ENCODE results near the gene MEF2C.
"Not testable (repeated sequence)": the region's sequence is repeated elsewhere in the genome, so short reads cannot be mapped to it uniquely, and the experiment has no call there.

Gene MEF2C

DNA sequence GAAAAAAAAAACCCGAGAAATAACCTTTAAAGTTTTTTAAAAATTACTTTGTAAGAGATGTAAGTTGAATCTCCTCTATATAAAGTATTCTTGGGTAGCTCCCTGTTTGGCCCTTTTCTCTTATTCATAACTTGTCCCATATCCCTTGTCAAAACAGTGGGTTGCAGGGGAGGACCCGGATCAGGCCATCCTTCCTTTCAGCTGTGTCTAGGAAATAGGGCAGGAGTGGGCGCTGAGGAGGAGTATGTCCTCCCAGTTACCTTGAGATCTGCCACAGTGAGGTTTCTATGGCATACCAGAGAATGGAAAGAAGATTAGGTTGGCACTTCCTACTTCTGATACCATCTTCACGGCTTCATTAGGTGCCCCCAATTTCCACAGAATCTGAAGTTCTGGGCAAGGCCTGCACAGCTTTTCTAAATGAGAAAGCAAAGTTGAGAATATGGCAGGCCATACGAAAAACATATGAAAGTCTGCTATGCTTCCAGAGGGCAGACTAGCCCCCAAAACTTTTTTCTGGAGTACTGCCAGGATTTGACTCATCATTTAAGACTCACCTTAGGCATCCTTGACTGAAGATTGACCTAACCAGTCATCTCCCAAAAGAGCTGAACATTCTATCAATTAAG, 20.3 kb downstream of the MEF2C start:
- no peak overlapping the region for H3K4me3 Mint-ChIP-seq
- H3K27ac Mint-ChIP-seq = no peak overlapping the region
- H3K9me3 Mint-ChIP-seq = no peaks in the 10 kb centered on the region
- no peaks in the 10 kb centered on the region for H3K36me3 Mint-ChIP-seq (ENCODE audit: low read depth)
- no peaks in the 10 kb centered on the region for H3K27me3 Mint-ChIP-seq (ENCODE audit: low read depth)
- H3K4me1 Mint-ChIP-seq (ENCODE audit: low read depth) = no peaks in the 10 kb centered on the region

- H3K27me3 Mint-ChIP-seq (ENCODE audit: low read depth) = no peaks in the 10 kb centered on the region
- H3K9me3 Mint-ChIP-seq = no peaks in the 10 kb centered on the region
- no peaks in the 10 kb centered on the region for H3K36me3 Mint-ChIP-seq (ENCODE audit: low read depth)
- H3K27ac Mint-ChIP-seq = no peak overlapping the region
- no peak overlapping the region for H3K4me3 Mint-ChIP-seq
- no peaks in the 10 kb centered on the region for H3K4me1 Mint-ChIP-seq (ENCODE audit: low read depth)
These were observed 21.8 kb downstream of the MEF2C start for GRCh38 chr5:88861231-88861630.

DNA sequence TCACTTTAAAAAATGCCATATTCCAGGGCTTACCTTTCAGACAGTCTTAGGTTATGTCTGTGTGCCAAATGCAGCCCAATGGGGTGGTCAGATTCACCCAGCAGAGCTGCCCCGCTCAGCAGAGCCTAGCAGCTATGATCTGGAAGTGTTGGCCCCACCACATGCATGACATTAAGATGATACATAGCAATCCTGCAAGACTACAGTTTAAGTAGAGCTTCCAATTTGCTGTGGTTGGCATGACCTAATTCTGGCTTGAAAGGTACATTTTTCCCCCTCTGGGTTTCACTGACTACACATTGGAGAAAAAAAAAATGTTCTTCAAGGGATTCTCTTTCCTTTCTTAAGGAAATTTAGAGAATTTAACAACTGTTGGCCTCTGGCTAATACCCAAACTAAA, 22.5 kb downstream of the MEF2C start:
- Mint-ChIP-seq H3K4me1 (ENCODE audit: low read depth) (no peaks in the 10 kb centered on the region), H3K4me3 (no peak overlapping the region), H3K36me3 (ENCODE audit: low read depth) (no peaks in the 10 kb centered on the region), H3K9me3 (no peaks in the 10 kb centered on the region), H3K27me3 (ENCODE audit: low read depth) (no peaks in the 10 kb centered on the region), H3K27ac (no peak overlapping the region)

DNA sequence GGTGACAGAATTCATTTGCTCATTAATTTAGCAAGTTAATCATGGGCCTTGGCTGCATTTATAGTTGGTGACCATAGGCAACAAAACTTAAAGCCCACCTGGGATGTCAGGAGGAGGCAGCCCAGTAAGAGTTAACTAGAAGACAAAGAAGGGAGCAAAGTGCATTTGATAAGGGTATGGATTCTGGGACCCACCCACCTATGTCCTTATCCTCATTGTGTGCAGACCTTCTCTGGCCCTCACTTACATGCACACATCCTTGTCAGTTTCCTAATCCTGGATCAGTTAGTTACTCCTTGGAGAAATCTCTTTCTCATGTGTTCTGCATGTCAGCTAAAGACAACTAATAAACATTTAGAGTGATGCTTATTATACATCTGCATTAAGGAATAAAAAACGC, 24.6 kb downstream of the MEF2C start:
- no peaks in the 10 kb centered on the region for H3K27me3 Mint-ChIP-seq (ENCODE audit: low read depth)
- H3K9me3 Mint-ChIP-seq = no peaks in the 10 kb centered on the region
- no peaks in the 10 kb centered on the region for H3K36me3 Mint-ChIP-seq (ENCODE audit: low read depth)
- no peak overlapping the region for H3K27ac Mint-ChIP-seq
- no peaks in the 10 kb centered on the region for H3K4me1 Mint-ChIP-seq (ENCODE audit: low read depth)
- no peak overlapping the region for H3K4me3 Mint-ChIP-seq

DNA sequence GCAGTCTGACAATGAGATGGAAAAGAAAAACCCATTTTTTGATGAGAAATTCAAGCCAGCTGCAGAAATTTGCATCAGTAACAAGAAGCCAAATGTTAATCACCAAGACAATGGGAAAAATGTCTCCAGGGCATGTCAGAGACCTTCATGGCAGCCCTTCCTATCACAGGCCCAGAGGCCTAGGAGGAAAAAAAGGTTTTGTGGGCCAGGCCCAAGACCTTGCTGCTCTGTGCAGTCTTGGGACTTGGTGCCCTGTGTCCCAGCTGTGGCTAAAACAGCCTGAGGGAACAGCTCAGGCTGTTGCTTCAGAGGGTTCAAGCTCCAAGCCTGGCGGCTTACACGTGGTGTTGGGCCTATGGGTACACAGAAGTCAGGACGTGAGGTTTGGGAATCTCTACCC, 26.6 kb downstream of the MEF2C start:
- H3K27me3 Mint-ChIP-seq (ENCODE audit: low read depth); H3K36me3 Mint-ChIP-seq (ENCODE audit: low read depth); H3K27ac Mint-ChIP-seq; H3K4me1 Mint-ChIP-seq (ENCODE audit: low read depth); H3K4me3 Mint-ChIP-seq; H3K9me3 Mint-ChIP-seq: not testable (repeated sequence)

GRCh38 chr5:88854769-88855168, 28.2 kb downstream of the MEF2C start:
- Mint-ChIP-seq H3K27ac (no peak overlapping the region), H3K4me1 (ENCODE audit: low read depth) (no peaks in the 10 kb centered on the region), H3K27me3 (ENCODE audit: low read depth) (peaks cover 3% of the 10 kb centered on the region), H3K36me3 (ENCODE audit: low read depth) (no peaks in the 10 kb centered on the region), H3K4me3 (no peak overlapping the region), H3K9me3 (no peaks in the 10 kb centered on the region)

GRCh38 chr5:88847420-88847819, 35.6 kb downstream of the MEF2C start:
- Mint-ChIP-seq H3K4me3 (no peak overlapping the region), H3K4me1 (ENCODE audit: low read depth) (no peaks in the 10 kb centered on the region), H3K9me3 (no peaks in the 10 kb centered on the region), H3K36me3 (ENCODE audit: low read depth) (no peaks in the 10 kb centered on the region), H3K27ac (no peak overlapping the region), H3K27me3 (ENCODE audit: low read depth) (peaks cover 10% of the 10 kb centered on the region)

GRCh38 chr5:88846434-88846833, 36.5 kb downstream of the MEF2C start:
- Mint-ChIP-seq H3K27ac (no peak overlapping the region), H3K36me3 (ENCODE audit: low read depth) (no peaks in the 10 kb centered on the region), H3K9me3 (no peaks in the 10 kb centered on the region), H3K4me3 (no peak overlapping the region), H3K4me1 (ENCODE audit: low read depth) (no peaks in the 10 kb centered on the region), H3K27me3 (ENCODE audit: low read depth) (peaks cover 10% of the 10 kb centered on the region)

DNA sequence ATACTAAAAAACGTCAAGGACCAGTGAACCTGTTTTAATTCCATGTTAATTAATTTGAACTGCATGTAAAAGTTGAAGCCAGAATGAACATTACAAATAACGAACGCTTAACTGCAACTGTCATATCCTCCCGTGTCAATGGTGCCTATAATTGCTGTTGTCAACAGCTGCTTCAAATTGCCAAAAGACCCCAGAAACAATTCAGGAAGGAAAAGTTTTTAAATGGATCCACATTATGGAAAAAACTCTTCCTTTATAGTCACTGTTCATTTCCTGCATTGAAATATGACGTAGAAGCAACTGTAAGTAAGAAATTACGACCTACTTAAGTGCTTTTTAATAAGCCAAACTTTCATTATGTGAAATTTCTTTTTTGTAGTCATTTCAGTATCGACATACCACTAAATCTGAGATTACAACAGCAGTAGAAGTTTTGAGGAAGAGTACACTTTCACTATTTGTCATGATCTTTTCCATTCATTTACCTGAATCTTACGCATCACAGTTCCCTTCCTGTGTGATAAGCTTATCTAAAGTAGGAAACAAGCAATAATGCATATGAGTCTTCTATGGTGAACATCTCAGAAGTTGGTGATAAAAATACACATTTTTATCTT, 37.8 kb downstream of the MEF2C start:
- H3K27me3 Mint-ChIP-seq (ENCODE audit: low read depth) = peaks cover 10% of the 10 kb centered on the region
- H3K4me3 Mint-ChIP-seq = no peak overlapping the region
- H3K36me3 Mint-ChIP-seq (ENCODE audit: low read depth) = no peaks in the 10 kb centered on the region
- H3K27ac Mint-ChIP-seq = no peak overlapping the region
- H3K9me3 Mint-ChIP-seq = no peaks in the 10 kb centered on the region
- H3K4me1 Mint-ChIP-seq (ENCODE audit: low read depth) = no peaks in the 10 kb centered on the region

- Mint-ChIP-seq H3K27ac (no peak overlapping the region), H3K4me1 (ENCODE audit: low read depth) (no peaks in the 10 kb centered on the region), H3K27me3 (ENCODE audit: low read depth) (peaks cover 8% of the 10 kb centered on the region), H3K4me3 (no peak overlapping the region), H3K36me3 (ENCODE audit: low read depth) (no peaks in the 10 kb centered on the region), H3K9me3 (no peaks in the 10 kb centered on the region)
These were observed 40.2 kb downstream of the MEF2C start for GRCh38 chr5:88842784-88843183.

DNA sequence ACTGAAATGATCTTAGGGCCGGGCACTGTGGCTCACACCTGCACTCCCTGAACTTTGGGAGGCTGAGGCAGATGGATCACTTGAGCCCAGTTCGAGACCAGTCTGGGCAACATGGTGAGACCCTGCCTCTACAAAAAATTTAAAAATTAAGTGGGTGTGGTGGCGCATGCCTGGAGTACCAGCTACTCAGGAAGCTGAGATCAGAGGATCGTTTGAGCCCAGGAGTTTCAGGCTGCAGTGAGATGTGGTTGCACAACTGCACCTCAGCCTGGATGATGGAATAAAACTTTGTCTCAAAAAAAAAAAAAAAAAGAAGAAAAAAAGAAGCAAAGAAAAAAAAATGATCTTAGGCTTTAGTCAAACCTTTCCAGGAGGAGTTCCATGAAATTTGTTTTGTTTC, 41.8 kb downstream of the MEF2C start:
- H3K27me3 Mint-ChIP-seq (ENCODE audit: low read depth) = peaks cover 2% of the 10 kb centered on the region
- no peak overlapping the region for H3K27ac Mint-ChIP-seq
- H3K4me1 Mint-ChIP-seq (ENCODE audit: low read depth) = no peaks in the 10 kb centered on the region
- H3K36me3 Mint-ChIP-seq (ENCODE audit: low read depth) = no peaks in the 10 kb centered on the region
- H3K9me3 Mint-ChIP-seq = no peaks in the 10 kb centered on the region
- no peak overlapping the region for H3K4me3 Mint-ChIP-seq

DNA sequence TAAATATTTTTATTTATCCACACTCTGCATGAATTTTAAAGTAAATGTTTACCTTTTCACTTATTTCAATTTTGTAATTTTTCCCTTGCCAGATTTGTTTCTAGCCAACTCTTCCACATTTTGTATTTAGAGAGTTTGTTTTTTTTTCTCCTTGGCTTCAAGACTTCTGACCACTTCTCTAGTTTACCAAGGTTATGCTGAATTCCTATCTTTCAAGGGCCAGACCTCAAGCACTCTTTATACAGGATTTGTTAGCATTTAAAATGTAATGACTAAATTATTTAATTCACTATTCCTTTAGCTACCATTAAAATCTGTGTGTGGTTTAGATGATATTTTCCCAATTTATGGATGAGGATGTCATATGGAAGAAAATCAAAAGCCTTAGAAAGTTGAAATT, 42.5 kb downstream of the MEF2C start:
- H3K4me3 Mint-ChIP-seq = no peak overlapping the region
- no peaks in the 10 kb centered on the region for H3K27me3 Mint-ChIP-seq (ENCODE audit: low read depth)
- no peaks in the 10 kb centered on the region for H3K36me3 Mint-ChIP-seq (ENCODE audit: low read depth)
- H3K27ac Mint-ChIP-seq = no peak overlapping the region
- no peaks in the 10 kb centered on the region for H3K4me1 Mint-ChIP-seq (ENCODE audit: low read depth)
- no peaks in the 10 kb centered on the region for H3K9me3 Mint-ChIP-seq

DNA sequence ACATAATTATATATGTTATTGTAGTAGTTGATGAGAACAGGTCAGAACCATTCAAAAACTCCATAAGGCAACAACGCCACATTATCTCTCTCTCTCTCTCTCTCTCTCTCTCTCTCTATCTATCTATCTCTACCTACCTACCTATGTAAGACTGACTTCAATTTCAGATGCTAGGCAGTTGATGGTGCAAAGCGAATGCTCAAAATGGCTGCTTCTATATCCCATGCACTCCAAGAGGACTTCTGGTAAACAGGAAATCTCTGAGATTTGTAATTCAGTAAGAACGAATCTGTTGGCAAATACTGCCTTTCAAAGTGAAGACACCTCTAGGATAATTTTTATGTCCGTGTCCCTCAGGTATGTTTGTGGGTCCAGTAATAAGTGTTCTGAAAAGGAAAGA, 43.7 kb downstream of the MEF2C start:
- H3K27me3 Mint-ChIP-seq (ENCODE audit: low read depth) = no peaks in the 10 kb centered on the region
- H3K4me1 Mint-ChIP-seq (ENCODE audit: low read depth) = no peaks in the 10 kb centered on the region
- no peak overlapping the region for H3K27ac Mint-ChIP-seq
- H3K9me3 Mint-ChIP-seq = no peaks in the 10 kb centered on the region
- no peaks in the 10 kb centered on the region for H3K36me3 Mint-ChIP-seq (ENCODE audit: low read depth)
- H3K4me3 Mint-ChIP-seq = no peak overlapping the region

DNA sequence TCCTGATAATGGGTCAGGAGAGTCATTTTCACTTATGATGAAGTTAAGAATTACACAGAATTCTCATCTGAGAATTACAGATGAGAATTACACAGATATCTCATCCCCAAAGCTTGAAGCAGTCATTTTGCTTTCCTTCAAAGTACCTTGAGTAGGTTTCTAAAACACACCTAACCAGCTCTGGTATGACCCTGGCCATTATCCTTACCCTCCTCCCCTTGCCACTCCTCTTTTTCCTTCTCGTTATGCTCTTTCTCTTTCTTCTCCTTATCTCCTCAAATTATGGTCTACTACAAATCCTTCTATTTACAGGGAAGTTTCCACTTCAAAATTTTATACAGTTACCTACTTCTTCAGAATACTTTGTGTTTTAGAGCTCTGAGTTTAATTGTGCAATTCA, 44.5 kb downstream of the MEF2C start:
- Mint-ChIP-seq H3K36me3 (ENCODE audit: low read depth) (no peaks in the 10 kb centered on the region), H3K4me1 (ENCODE audit: low read depth) (no peaks in the 10 kb centered on the region), H3K9me3 (no peaks in the 10 kb centered on the region), H3K27ac (no peak overlapping the region), H3K27me3 (ENCODE audit: low read depth) (no peaks in the 10 kb centered on the region), H3K4me3 (no peak overlapping the region)

- Mint-ChIP-seq H3K4me1 (ENCODE audit: low read depth) (peaks cover 1% of the 10 kb centered on the region), H3K27me3 (ENCODE audit: low read depth) (no peaks in the 10 kb centered on the region), H3K9me3 (no peaks in the 10 kb centered on the region), H3K27ac (no peak overlapping the region), H3K36me3 (ENCODE audit: low read depth) (no peaks in the 10 kb centered on the region), H3K4me3 (no peak overlapping the region)
These were observed 45.2 kb downstream of the MEF2C start for GRCh38 chr5:88837817-88838216.

GRCh38 chr5:88837222-88837621, 45.8 kb downstream of the MEF2C start:
- Mint-ChIP-seq H3K4me3 (no peak overlapping the region), H3K9me3 (no peaks in the 10 kb centered on the region), H3K27ac (no peak overlapping the region), H3K4me1 (ENCODE audit: low read depth) (peaks cover 1% of the 10 kb centered on the region), H3K27me3 (ENCODE audit: low read depth) (no peaks in the 10 kb centered on the region), H3K36me3 (ENCODE audit: low read depth) (no peaks in the 10 kb centered on the region)

Measured in T-helper 1 cell treated with Interleukin-12 subunit alpha and Interleukin-12 subunit beta and Interleukin-4 antibody, amounts not matched to agents 30 μg/mL and 1 μg/mL, for 36 hours (primary cell).